Liver (tissue), 3 donors: ENCODE results near the gene PSEN2.

Experiments
- ATF3 ChIP-seq: IDR thresholded peaks from 2 replicates; pipeline ENCODE4 v1.6.1; 2016; ENCODE audit warnings: antibody characterized with exemption
- CTCF ChIP-seq: fragments of 150-350 bp; IDR thresholded peaks from 2 replicates; pipeline ENCODE4 v1.5.1; 2017; ENCODE audit warnings: improper control_type of control experiment, low read depth, low read length; ENCODE audit not compliant: missing input control
- EGR1 ChIP-seq, 2 donors: IDR thresholded peaks; 2 replicates each; pipeline ENCODE4 v1.6.1; 2016 to 2018; ENCODE audit warnings: antibody characterized with exemption in 2 of 2, low read depth in 2 of 2
- GABPA ChIP-seq, 2 donors: IDR thresholded peaks in 1 of 2; conservative IDR thresholded peaks in 1 of 2; 2 replicates each; pipeline ENCODE4 v1.6.1; 2016; ENCODE audit warnings: antibody characterized with exemption in 2 of 2, mild to moderate bottlenecking in 1 of 2, moderate library complexity in 1 of 2
- HNF4G ChIP-seq: IDR thresholded peaks from 2 replicates; pipeline ENCODE4 v1.6.1; 2016; ENCODE audit warnings: antibody characterized with exemption
- JUND ChIP-seq, 2 donors: IDR thresholded peaks; 2 replicates each; pipeline ENCODE4 v1.6.1; 2016; ENCODE audit warnings: antibody characterized with exemption in 2 of 2
- RAD21 ChIP-seq, 2 donors: IDR thresholded peaks; 2 replicates each; pipeline ENCODE4 v1.6.1; 2016; ENCODE audit warnings: antibody characterized with exemption in 2 of 2, mild to moderate bottlenecking in 2 of 2
- RXRA ChIP-seq, 2 donors: IDR thresholded peaks; 2 replicates each; pipeline ENCODE4 v1.6.1; 2017 to 2018; ENCODE audit warnings: antibody characterized with exemption in 2 of 2, mild to moderate bottlenecking in 1 of 2
- SP1 ChIP-seq: IDR thresholded peaks from 2 replicates; pipeline ENCODE4 v1.6.1; 2018; ENCODE audit warnings: antibody characterized with exemption, mild to moderate bottlenecking
- TAF1 ChIP-seq: conservative IDR thresholded peaks from 2 replicates; pipeline ENCODE4 v1.6.1; 2016; ENCODE audit warnings: antibody characterized with exemption, mild to moderate bottlenecking
- YY1 ChIP-seq: IDR thresholded peaks from 2 replicates; pipeline ENCODE4 v1.6.1; 2016; ENCODE audit warnings: antibody characterized with exemption, mild to moderate bottlenecking
- TF ChIP-seq, protein P1 (sequence below): IDR thresholded peaks from 2 replicates; pipeline ENCODE4 v1.6.1; 2016; ENCODE audit warnings: antibody characterized with exemption
- TF ChIP-seq, protein P2 (sequence below): IDR thresholded peaks from 2 replicates; pipeline ENCODE4 v1.6.1; 2016; ENCODE audit warnings: antibody characterized with exemption, mild to moderate bottlenecking
- donor health status: healthy.
- donor health status: healthy.

GRCh38 chr1:226904772-226905171 lies 34.4 kb downstream of the PSEN2 start:
- TF ChIP-seq GABPA (IDR thresholded peaks at IDR 0.05 in 1 of 2, conservative IDR thresholded peaks at IDR 0.05 in 1 of 2) (no peak), ATF3 (no peak), JUND (IDR thresholded peaks at IDR 0.05) (no peak), CTCF (no peak), SP1 (no peak), TAF1 (no peak), EGR1 (IDR thresholded peaks at IDR 0.05; ENCODE audit: low read depth in 2 of 2) (no peak), RAD21 (IDR thresholded peaks at IDR 0.05) (no peak), YY1 (no peak), HNF4G (no peak), RXRA (IDR thresholded peaks at IDR 0.05) (no peak)
- TF ChIP-seq, protein P1, sequence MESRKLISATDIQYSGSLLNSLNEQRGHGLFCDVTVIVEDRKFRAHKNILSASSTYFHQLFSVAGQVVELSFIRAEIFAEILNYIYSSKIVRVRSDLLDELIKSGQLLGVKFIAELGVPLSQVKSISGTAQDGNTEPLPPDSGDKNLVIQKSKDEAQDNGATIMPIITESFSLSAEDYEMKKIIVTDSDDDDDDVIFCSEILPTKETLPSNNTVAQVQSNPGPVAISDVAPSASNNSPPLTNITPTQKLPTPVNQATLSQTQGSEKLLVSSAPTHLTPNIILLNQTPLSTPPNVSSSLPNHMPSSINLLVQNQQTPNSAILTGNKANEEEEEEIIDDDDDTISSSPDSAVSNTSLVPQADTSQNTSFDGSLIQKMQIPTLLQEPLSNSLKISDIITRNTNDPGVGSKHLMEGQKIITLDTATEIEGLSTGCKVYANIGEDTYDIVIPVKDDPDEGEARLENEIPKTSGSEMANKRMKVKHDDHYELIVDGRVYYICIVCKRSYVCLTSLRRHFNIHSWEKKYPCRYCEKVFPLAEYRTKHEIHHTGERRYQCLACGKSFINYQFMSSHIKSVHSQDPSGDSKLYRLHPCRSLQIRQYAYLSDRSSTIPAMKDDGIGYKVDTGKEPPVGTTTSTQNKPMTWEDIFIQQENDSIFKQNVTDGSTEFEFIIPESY, result no peak
- TF ChIP-seq, protein P2, sequence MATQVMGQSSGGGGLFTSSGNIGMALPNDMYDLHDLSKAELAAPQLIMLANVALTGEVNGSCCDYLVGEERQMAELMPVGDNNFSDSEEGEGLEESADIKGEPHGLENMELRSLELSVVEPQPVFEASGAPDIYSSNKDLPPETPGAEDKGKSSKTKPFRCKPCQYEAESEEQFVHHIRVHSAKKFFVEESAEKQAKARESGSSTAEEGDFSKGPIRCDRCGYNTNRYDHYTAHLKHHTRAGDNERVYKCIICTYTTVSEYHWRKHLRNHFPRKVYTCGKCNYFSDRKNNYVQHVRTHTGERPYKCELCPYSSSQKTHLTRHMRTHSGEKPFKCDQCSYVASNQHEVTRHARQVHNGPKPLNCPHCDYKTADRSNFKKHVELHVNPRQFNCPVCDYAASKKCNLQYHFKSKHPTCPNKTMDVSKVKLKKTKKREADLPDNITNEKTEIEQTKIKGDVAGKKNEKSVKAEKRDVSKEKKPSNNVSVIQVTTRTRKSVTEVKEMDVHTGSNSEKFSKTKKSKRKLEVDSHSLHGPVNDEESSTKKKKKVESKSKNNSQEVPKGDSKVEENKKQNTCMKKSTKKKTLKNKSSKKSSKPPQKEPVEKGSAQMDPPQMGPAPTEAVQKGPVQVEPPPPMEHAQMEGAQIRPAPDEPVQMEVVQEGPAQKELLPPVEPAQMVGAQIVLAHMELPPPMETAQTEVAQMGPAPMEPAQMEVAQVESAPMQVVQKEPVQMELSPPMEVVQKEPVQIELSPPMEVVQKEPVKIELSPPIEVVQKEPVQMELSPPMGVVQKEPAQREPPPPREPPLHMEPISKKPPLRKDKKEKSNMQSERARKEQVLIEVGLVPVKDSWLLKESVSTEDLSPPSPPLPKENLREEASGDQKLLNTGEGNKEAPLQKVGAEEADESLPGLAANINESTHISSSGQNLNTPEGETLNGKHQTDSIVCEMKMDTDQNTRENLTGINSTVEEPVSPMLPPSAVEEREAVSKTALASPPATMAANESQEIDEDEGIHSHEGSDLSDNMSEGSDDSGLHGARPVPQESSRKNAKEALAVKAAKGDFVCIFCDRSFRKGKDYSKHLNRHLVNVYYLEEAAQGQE, result no peak
